K562 (cell line): ENCODE measurements around the gene FES. TPM values are rescaled to one million over a fixed set of nuclear protein-coding genes. Genes with fewer than 3 reads are reported as not detected.

ENCODE experiments used
- LCOR ChIP-seq: sonication (generic); formaldehyde crosslinking; IDR thresholded peaks from 2 replicates; pipeline ENCODE4 v1.8.0; 2022; ENCODE audit warnings: mild to moderate bottlenecking, missing genetic modification reagents
- REST ChIP-seq, 2 experiments: fragments of 450-650 bp; formaldehyde crosslinking in 1 of 2; IDR thresholded peaks; 2 replicates each; pipeline versions ENCODE4 v1.4.0 to v1.6.1; 2014 to 2020; ENCODE audit warnings: mild to moderate bottlenecking in 2 of 2, borderline replicate concordance in 1 of 2, low read depth in 1 of 2
- TARDBP ChIP-seq: fragments of 450-650 bp; IDR thresholded peaks from 2 replicates; pipeline ENCODE4 v1.6.1; 2016
- TFAP4 ChIP-seq: sonication (generic); formaldehyde crosslinking; IDR thresholded peaks from 2 replicates; pipeline ENCODE4 v1.8.0; 2022; ENCODE audit warnings: missing genetic modification reagents, mild to moderate bottlenecking, moderate library complexity, borderline replicate concordance
- ZNF143 ChIP-seq: sonication (generic); formaldehyde crosslinking; IDR thresholded peaks from 2 replicates; pipeline ENCODE4 v1.9.0; 2022; ENCODE audit warnings: mild to moderate bottlenecking, missing genetic modification reagents
- ZNF407 ChIP-seq: fragments of 450-650 bp; IDR thresholded peaks from 2 replicates; pipeline ENCODE4 v1.6.1; 2016; ENCODE audit warnings: low read depth
- polyA plus RNA-seq, 8 experiments: library from polyadenylated mRNA; depleted of rRNA in 4 of 8; stranded (reverse) in 5 of 8; unstranded in 3 of 8; fragments of >200 nt; fragmentation: Nextera tagmentation in 2 of 8; fragmentation: Illumina TruSeq in 1 of 8; extraction: Ambion mirVana in 2 of 8; extraction: Trizol in 1 of 8; gene quantifications; 2 replicates each; pipeline versions ENCODE4 v1.2.1 to v1.2.3, GENCODE V29; 2011 to 2014; ENCODE audit warnings: inconsistent platforms in 1 of 8, missing spikeins in 1 of 8
- total RNA-seq, 7 experiments: library from RNA; depleted of rRNA in 6 of 7; stranded (reverse); fragments of >200 nt in 6 of 7; fragmentation: Illumina TruSeq in 2 of 7; extraction: Trizol in 2 of 7; gene quantifications; 2 replicates each; pipeline versions ENCODE4 v1.2.1 to v1.2.3, GENCODE V29; 2011 to 2021; ENCODE audit warnings: low replicate concordance in 1 of 7

Gene FES
- total and polyA plus RNA-seq, 9 of the 15 experiments (the other 6 are each of a cell fraction or from before 2014, with no cell fraction given): 0.38 to 2.6 (median 0.82) TPM

GRCh38 chr15:90885432-90886290 is 1.4 kb downstream of the FES start (continued):
- TF ChIP-seq REST (IDR thresholded peaks at IDR 0.05; ENCODE audit: borderline replicate concordance): peak; percentile 93
- no peak for TF ChIP-seq REST (CRISPR knock-in tag; IDR thresholded peaks at IDR 0.05; ENCODE audit: low read depth)
- peak; percentile 69; the same call in 1 of the 2 replicates for TF ChIP-seq TFAP4 (CRISPR knock-in tag)
- peak; percentile 64 for TF ChIP-seq LCOR (CRISPR knock-in tag)
- TF ChIP-seq ZNF143 (CRISPR knock-in tag): no peak
- TF ChIP-seq TARDBP: 0 out of 2 replicates have a peak, but pooled peaks have one; percentile 50
- TF ChIP-seq ZNF407: no peak
